HUES48 (cell line): ENCODE results near the gene KRTAP5-11.
"Not testable (repeated sequence)": the region's sequence is repeated elsewhere in the genome, so short reads cannot be mapped to it uniquely, and the experiment has no call there.

Source experiments
- H3K27ac ChIP-seq: one replicate; pipeline ENCODE4 v1.7.0; 2013; ENCODE audit warnings: low read depth, low read length, inconsistent platforms
- H3K27me3 ChIP-seq: 2 replicates; pipeline ENCODE4 v1.6.1; 2013; ENCODE audit warnings: mild to moderate bottlenecking, low read length; ENCODE audit not compliant: control insufficient read depth, insufficient read depth
- H3K36me3 ChIP-seq: 2 replicates; pipeline ENCODE4 v1.6.1; 2013; ENCODE audit warnings: low read length; ENCODE audit not compliant: control insufficient read depth, insufficient read depth
- H3K4me1 ChIP-seq: 2 replicates; pipeline ENCODE4 v1.6.1; 2013; ENCODE audit warnings: mild to moderate bottlenecking, low read length; ENCODE audit not compliant: control insufficient read depth, insufficient read depth
- H3K4me3 ChIP-seq: 2 replicates; pipeline ENCODE4 v1.5.1; 2013; ENCODE audit warnings: mild to moderate bottlenecking, low read depth, low read length
- H3K9ac ChIP-seq: 2 replicates; pipeline ENCODE4 v1.6.1; 2013; ENCODE audit warnings: mild to moderate bottlenecking, low read depth, low read length, moderate library complexity
- H3K9me3 ChIP-seq: 2 replicates; pipeline ENCODE4 v1.6.1; 2013; ENCODE audit warnings: low read length; ENCODE audit not compliant: control insufficient read depth, insufficient read depth

Gene KRTAP5-11

GRCh38 chr11:71566626-71567599 is 15.8 kb downstream of the KRTAP5-11 start:
- H3K9ac ChIP-seq, H3K27me3 ChIP-seq, H3K4me1 ChIP-seq, H3K4me3 ChIP-seq, H3K27ac ChIP-seq, H3K9me3 ChIP-seq, H3K36me3 ChIP-seq: not testable (repeated sequence)

GRCh38 chr11:71566081-71566620 is 16.5 kb downstream of the KRTAP5-11 start:
- Histone ChIP-seq H3K27ac (no peak overlapping the region), H3K4me3 (no peak overlapping the region), H3K4me1 (no peaks in the 10 kb centered on the region), H3K27me3 (no peaks in the 10 kb centered on the region), H3K9me3 (no peaks in the 10 kb centered on the region), H3K9ac (no peak overlapping the region), H3K36me3 (no peaks in the 10 kb centered on the region)

GRCh38 chr11:71565263-71565662 is 17.4 kb downstream of the KRTAP5-11 start, which contains the start of gene KRTAP5-10:
Gene KRTAP5-10, plus strand, starts transcription at chr11:71565563. Its CDS starts 25 bp downstream, at chr11:71565588.
- H3K9ac ChIP-seq, result no peak within 1 kb of the TSS

DNA sequence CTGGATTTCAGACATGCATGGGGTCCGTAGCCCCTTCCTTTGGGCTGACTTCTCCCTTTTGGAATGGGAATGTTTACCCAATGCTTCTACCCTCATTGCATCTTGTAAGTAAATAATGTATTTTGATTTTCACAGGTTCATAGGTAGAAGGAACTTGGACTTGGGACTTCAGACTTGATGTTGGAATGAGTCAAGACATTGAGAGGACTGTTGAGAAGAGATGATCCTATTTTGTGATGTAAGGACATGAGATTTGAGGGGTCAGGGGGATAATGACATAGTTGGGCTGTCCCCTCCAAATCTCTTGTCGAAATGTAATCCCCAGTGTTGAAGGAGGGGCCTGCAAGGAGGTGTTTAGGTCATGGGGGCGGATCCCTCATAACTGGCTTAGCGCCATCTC is 18.2 kb downstream of the KRTAP5-11 start:
- Histone ChIP-seq H3K27ac (no peak overlapping the region), H3K4me3 (no peak overlapping the region), H3K4me1 (no peaks in the 10 kb centered on the region), H3K27me3 (no peaks in the 10 kb centered on the region), H3K9me3 (no peaks in the 10 kb centered on the region), H3K9ac (no peak overlapping the region), H3K36me3 (no peaks in the 10 kb centered on the region)

More at GRCh38 chr11:71565263-71565662, 17.4 kb downstream of the KRTAP5-11 start, which contains the start of gene KRTAP5-10:
- H3K9me3 ChIP-seq, result no peaks in the 10 kb centered on the region
- no peak within 1 kb of the TSS for H3K4me3 ChIP-seq
- H3K27ac ChIP-seq, result no peak within 1 kb of the TSS
- no peaks in the 10 kb centered on the region for H3K36me3 ChIP-seq
- no peaks in the 10 kb centered on the region for H3K4me1 ChIP-seq
- no peaks in the 10 kb centered on the region for H3K27me3 ChIP-seq

GRCh38 chr11:71563406-71563805 is 19.3 kb downstream of the KRTAP5-11 start:
- Histone ChIP-seq H3K36me3 (no peaks in the 10 kb centered on the region), H3K9me3 (no peaks in the 10 kb centered on the region), H3K27me3 (no peaks in the 10 kb centered on the region), H3K9ac (no peak overlapping the region), H3K4me3 (no peak overlapping the region), H3K4me1 (no peaks in the 10 kb centered on the region), H3K27ac (no peak overlapping the region)

DNA sequence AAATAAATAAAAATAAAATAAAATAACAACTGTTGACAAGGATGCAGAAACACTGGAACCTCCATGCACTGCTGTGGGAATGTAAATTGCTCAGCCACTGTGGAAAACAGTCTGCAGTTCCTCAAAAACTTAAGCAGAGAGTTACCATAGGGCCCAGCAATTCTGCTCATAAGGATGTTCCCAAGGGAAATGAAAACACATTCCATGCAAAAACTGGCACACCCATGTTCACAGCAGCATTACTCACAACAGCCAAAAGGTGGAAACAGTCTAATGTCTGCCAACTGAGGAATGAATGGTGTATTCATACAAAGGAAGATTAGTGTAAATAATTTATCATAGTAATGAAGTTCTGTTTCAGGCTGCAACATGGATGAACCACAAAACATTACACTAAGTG is 20.6 kb downstream of the KRTAP5-11 start:
- H3K36me3 ChIP-seq, result no peaks in the 10 kb centered on the region
- no peak overlapping the region for H3K27ac ChIP-seq
- H3K9ac ChIP-seq, result no peak overlapping the region

DNA sequence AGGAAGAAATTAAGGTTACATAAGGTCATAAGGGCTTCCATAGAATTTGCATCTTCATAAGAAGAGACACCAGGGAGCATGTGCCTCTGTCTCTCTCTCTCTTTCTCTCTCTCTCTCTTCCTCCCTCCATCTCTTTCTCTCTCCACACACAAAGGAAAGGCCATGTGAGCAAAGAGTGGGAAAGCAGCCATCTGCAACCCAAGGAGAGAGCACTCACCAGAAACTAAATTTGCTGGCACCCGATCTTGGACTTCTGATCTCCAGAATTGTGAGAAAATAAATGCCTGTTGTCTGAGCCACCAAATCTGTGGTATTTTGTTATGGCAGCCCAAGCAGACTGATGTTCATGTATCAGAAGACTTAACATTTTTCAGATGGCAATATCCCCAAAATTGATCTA is 23.7 kb downstream of the KRTAP5-11 start:
- no peaks in the 10 kb centered on the region for H3K4me1 ChIP-seq
- no peak overlapping the region for H3K27ac ChIP-seq
- no peaks in the 10 kb centered on the region for H3K36me3 ChIP-seq
- no peaks in the 10 kb centered on the region for H3K9me3 ChIP-seq
- no peaks in the 10 kb centered on the region for H3K27me3 ChIP-seq
- no peak overlapping the region for H3K4me3 ChIP-seq
- H3K9ac ChIP-seq, result no peak overlapping the region

More for the DNA sequence above, 20.6 kb downstream of the KRTAP5-11 start:
- Histone ChIP-seq H3K9me3 (no peaks in the 10 kb centered on the region), H3K27me3 (no peaks in the 10 kb centered on the region), H3K4me3 (no peak overlapping the region), H3K4me1 (no peaks in the 10 kb centered on the region)

DNA sequence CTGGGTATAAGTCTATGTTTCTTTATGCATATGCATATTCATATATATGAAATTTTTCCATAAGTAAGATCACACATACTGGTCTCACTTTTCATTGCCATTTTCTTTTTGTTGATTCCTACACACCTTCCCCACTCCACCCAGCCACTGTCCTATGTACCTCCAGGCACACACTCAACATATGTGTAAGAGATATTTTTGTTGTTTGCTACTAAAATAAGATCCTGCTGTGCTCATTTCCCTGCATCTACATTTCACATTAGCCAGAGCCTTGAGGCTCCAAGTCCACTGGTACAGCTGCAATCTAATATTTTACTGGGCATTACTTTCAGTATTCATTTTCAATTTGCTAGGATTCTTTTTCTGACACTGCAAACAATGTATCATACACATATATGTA is 25.4 kb downstream of the KRTAP5-11 start:
- no peak overlapping the region for H3K27ac ChIP-seq
- no peak overlapping the region for H3K4me3 ChIP-seq
- H3K4me1 ChIP-seq, result no peaks in the 10 kb centered on the region
- H3K36me3 ChIP-seq, result no peaks in the 10 kb centered on the region
- H3K27me3 ChIP-seq, result no peaks in the 10 kb centered on the region
- no peak overlapping the region for H3K9ac ChIP-seq
- no peaks in the 10 kb centered on the region for H3K9me3 ChIP-seq

DNA sequence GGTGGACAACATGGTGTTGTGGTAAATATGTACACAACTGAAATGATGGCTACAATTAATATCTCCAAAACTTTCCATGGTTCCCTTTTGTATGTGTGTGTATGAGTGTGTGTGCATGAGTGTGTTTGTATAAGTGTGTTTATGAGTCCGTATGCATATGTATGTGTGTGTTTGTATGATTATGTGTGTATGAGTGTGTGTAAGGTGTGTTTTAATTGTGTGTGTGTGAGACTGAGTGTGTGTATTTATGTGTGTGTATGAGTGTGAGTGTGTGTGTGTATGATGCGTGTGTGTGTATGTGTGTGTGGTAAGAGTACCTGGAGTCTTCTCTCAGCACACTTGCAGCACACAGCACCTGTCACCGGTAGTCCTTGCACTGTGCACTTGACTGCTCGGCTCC is 26.7 kb downstream of the KRTAP5-11 start:
- Histone ChIP-seq H3K27ac (no peak overlapping the region), H3K9ac (no peak overlapping the region), H3K4me3 (no peak overlapping the region), H3K9me3 (no peaks in the 10 kb centered on the region), H3K36me3 (no peaks in the 10 kb centered on the region), H3K4me1 (no peaks in the 10 kb centered on the region), H3K27me3 (no peaks in the 10 kb centered on the region)

DNA sequence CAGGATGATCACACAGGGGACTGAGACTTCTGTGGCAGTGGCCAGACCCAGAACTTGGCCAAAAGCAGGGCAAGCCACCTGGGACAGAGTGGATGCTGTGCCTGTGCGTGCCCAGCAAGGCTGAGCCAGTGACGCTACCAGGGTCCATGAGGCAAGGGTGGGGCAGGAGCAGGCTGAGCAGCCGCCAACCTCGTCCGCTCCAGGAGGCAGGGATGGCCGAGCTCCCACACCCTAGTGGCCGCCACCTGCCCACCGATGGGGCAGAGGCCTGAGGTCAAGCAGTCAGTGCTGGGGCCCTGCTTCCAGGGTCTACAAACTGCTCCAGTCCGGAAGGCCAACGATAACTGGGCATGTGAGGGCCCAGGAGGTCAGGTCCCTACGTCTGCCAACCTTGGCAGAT is 27.2 kb downstream of the KRTAP5-11 start:
- Histone ChIP-seq H3K27me3 (no peaks in the 10 kb centered on the region), H3K9me3 (no peaks in the 10 kb centered on the region), H3K36me3 (no peaks in the 10 kb centered on the region), H3K4me3 (no peak overlapping the region), H3K4me1 (no peaks in the 10 kb centered on the region), H3K9ac (no peak overlapping the region), H3K27ac (no peak overlapping the region)

GRCh38 chr11:71554996-71555395 is 27.7 kb downstream of the KRTAP5-11 start:
- Histone ChIP-seq H3K4me3 (no peak overlapping the region), H3K9me3 (no peaks in the 10 kb centered on the region), H3K9ac (no peak overlapping the region), H3K27me3 (no peaks in the 10 kb centered on the region), H3K36me3 (no peaks in the 10 kb centered on the region), H3K27ac (no peak overlapping the region), H3K4me1 (no peaks in the 10 kb centered on the region)
